Astrocyte of the cerebellum (primary cell): ENCODE data around the gene FGF16.
A peak's percentile ranks its signal among the peaks of the same experiment; 100 is the strongest.

ENCODE experiments used
- DNase-seq: peaks from one replicate; pipeline ENCODE4 v3.0.0-alpha.2; 2011; ENCODE audit warnings: low read depth
- H3K4me3 ChIP-seq: 2 replicates; pipeline ENCODE4 v1.5.1; 2011; ENCODE audit warnings: mild to moderate bottlenecking, low read depth, low read length, moderate library complexity
- CTCF ChIP-seq: IDR thresholded peaks from 2 replicates; pipeline ENCODE4 v1.5.1; 2012; ENCODE audit warnings: low read length, low read depth, moderate library complexity, mild to moderate bottlenecking; ENCODE audit errors: missing control alignments
- in situ Hi-C: cut with HindIII; loops from 2 replicates; pipeline ENCODE4 v1.10.0; 2017; ENCODE audit warnings: low sequenced_read_pairs

FGF16 gene

GRCh38 chrX:77444075-77444474 is 3.1 kb upstream of the FGF16 start:
- DNase-seq, result no peak
- H3K4me3 ChIP-seq, result no peak overlapping the region
- TF ChIP-seq CTCF, result no peak
- in situ Hi-C loops, result no loop called here

GRCh38 chrX:77444545-77444944 is 2.6 kb upstream of the FGF16 start:
- in situ Hi-C loops, result no loop called here
- no peak overlapping the region for H3K4me3 ChIP-seq
- no peak for DNase-seq
- no peak for TF ChIP-seq CTCF

- DNase-seq, result no peak
- no peak for TF ChIP-seq CTCF
- in situ Hi-C loops, result no loop called here
- H3K4me3 ChIP-seq, result peak overlapping the region; percentile 23
Measured at GRCh38 chrX:77446029-77446585, 1.1 kb upstream of the FGF16 start.

GRCh38 chrX:77447653-77448569 is 722 bp downstream of the FGF16 start:
- no peak for DNase-seq
- in situ Hi-C loops, result no loop called here
- peak overlapping the region; percentile 23 for H3K4me3 ChIP-seq
- no peak for TF ChIP-seq CTCF

GRCh38 chrX:77450415-77450814 is 3.2 kb downstream of the FGF16 start:
- in situ Hi-C loops, result no loop called here
- TF ChIP-seq CTCF, result no peak
- no peak overlapping the region for H3K4me3 ChIP-seq
- no peak for DNase-seq

- H3K4me3 ChIP-seq, result no peak overlapping the region
- TF ChIP-seq CTCF, result no peak
- DNase-seq, result no peak
- in situ Hi-C loops, result no loop called here
Measured at GRCh38 chrX:77450996-77451395, 3.8 kb downstream of the FGF16 start.
